Endothelial cell of umbilical vein (primary cell): Measurements from ENCODE around the gene PSMD3. TPM values are rescaled to one million over a fixed set of nuclear protein-coding genes. Genes with fewer than 3 reads are reported as not detected.

Experiments
- BruUV-seq: library from RNA; stranded (reverse); fragments of 400-500 nt; replicated peaks from 2 replicates; lab custom pipeline; 2021; lab: Mats Ljungman, UMichigan
- CTCF ChIA-PET: fragments of 300-600, 350-600 bp; sonication (Branson Sonifier 250); formaldehyde crosslinking; loops from one replicate; lab custom pipeline; 2021; ENCODE audit warnings: antibody characterized with exemption, inconsistent platforms; lab: Charles Lee
- POLR2A ChIA-PET: fragments of 300-600, 350-600 bp; sonication (Branson Sonifier 250); formaldehyde crosslinking; loops from one replicate; lab custom pipeline; 2021; ENCODE audit warnings: antibody characterized with exemption, inconsistent platforms; lab: Charles Lee
- DNase-seq: peaks from one replicate; pipeline ENCODE4 v3.0.0-alpha.2; 2011; ENCODE audit warnings: low read depth, low spot score
- FAIRE-seq: peaks from 2 replicates; lab custom pipeline; 2011; peaks lifted over from hg19 to GRCh38; lab: Jason Lieb, UNC
- H2AFZ ChIP-seq: 2 replicates; pipeline ENCODE4 v1.6.0; 2012; ENCODE audit warnings: low read depth, low read length, control low read depth, inconsistent platforms
- H3K27ac ChIP-seq: 2 replicates; pipeline ENCODE4 v1.5.1; 2011; ENCODE audit warnings: low read depth, mild to moderate bottlenecking, control low read depth, low read length, moderate library complexity; ENCODE audit not compliant: insufficient read depth
- H3K27me3 ChIP-seq, 2 experiments: 2 replicates each; pipeline versions ENCODE4 v1.6.0 to v1.6.1; 2011; ENCODE audit warnings: low read length in 2 of 2, mixed read lengths in 1 of 2; ENCODE audit not compliant: control insufficient read depth in 2 of 2, insufficient read depth in 2 of 2
- H3K36me3 ChIP-seq, 2 experiments: 2 replicates in 1 of 2; 3 replicates in 1 of 2; pipeline ENCODE4 v1.5.1; 2011; ENCODE audit warnings: low read length in 2 of 2, mild to moderate bottlenecking in 1 of 2, moderate library complexity in 1 of 2; ENCODE audit not compliant: control insufficient read depth in 2 of 2, insufficient read depth in 2 of 2; ENCODE audit errors: extremely low read depth in 1 of 2
- H3K4me1 ChIP-seq: 3 replicates; pipeline ENCODE4 v1.5.1; 2011; ENCODE audit warnings: mild to moderate bottlenecking, low read length; ENCODE audit not compliant: control insufficient read depth, insufficient read depth; ENCODE audit errors: extremely low read depth
- H3K4me2 ChIP-seq: 2 replicates; pipeline ENCODE4 v1.6.1; 2011; ENCODE audit warnings: low read length, control low read depth, mixed read lengths; ENCODE audit not compliant: insufficient read depth
- H3K4me3 ChIP-seq, 3 experiments: fragments of 200-600 bp in 1 of 3; sonication (generic), shearing (Covaris generic) in 1 of 3; replicated peaks in 1 of 3; 2 replicates each; pipeline ENCODE4 v1.5.1; 2011 to 2016; ENCODE audit warnings: control low read depth in 3 of 3, low read length in 3 of 3, mild to moderate bottlenecking in 2 of 3, inconsistent platforms in 1 of 3, low read depth in 1 of 3, moderate library complexity in 1 of 3; ENCODE audit not compliant: insufficient read depth in 1 of 3
- H3K79me2 ChIP-seq: 2 replicates; pipeline ENCODE4 v1.6.0; 2012; ENCODE audit warnings: low read length, inconsistent platforms; ENCODE audit not compliant: control insufficient read depth, insufficient read depth
- H3K9ac ChIP-seq: replicated peaks from 2 replicates; pipeline ENCODE3; 2011; ENCODE audit warnings: low read length, control low read depth; ENCODE audit not compliant: insufficient read depth; ENCODE audit errors: extremely low read depth
- H3K9me1 ChIP-seq: replicated peaks from 3 replicates; pipeline ENCODE4 v1.6.0; 2011; ENCODE audit warnings: mild to moderate bottlenecking, low read length; ENCODE audit not compliant: control insufficient read depth, insufficient read depth; ENCODE audit errors: extremely low read depth
- H3K9me3 ChIP-seq: replicated peaks from 2 replicates; pipeline ENCODE4 v1.5.1; 2012; ENCODE audit warnings: low read length, inconsistent platforms; ENCODE audit not compliant: control insufficient read depth, insufficient read depth
- H4K20me1 ChIP-seq: replicated peaks from 2 replicates; pipeline ENCODE3; 2011; ENCODE audit warnings: mild to moderate bottlenecking, low read length; ENCODE audit not compliant: control insufficient read depth, insufficient read depth; ENCODE audit errors: extremely low read depth
- CTCF ChIP-seq, 2 donors: IDR thresholded peaks; 1 replicate in 1 of 2; 2 replicates in 1 of 2; pipeline ENCODE4 v1.5.1; 2011; ENCODE audit warnings: low read length in 2 of 2, mild to moderate bottlenecking in 2 of 2, moderate library complexity in 2 of 2, control low read depth in 1 of 2, inconsistent platforms in 1 of 2, low read depth in 1 of 2; ENCODE audit not compliant: insufficient read depth in 1 of 2; ENCODE audit errors: extremely low read depth in 1 of 2
- EZH2 ChIP-seq: IDR thresholded peaks from 2 replicates; pipeline ENCODE4 v1.6.1; 2012; ENCODE audit warnings: borderline replicate concordance, low read depth, mild to moderate bottlenecking, moderate library complexity, low read length, inconsistent platforms; ENCODE audit not compliant: severe bottlenecking
- FOS ChIP-seq: IDR thresholded peaks from 2 replicates; pipeline ENCODE4 v1.6.1; 2011; ENCODE audit warnings: mild to moderate bottlenecking, low read length, moderate library complexity, borderline replicate concordance; ENCODE audit not compliant: insufficient read depth
- GATA2 ChIP-seq: IDR thresholded peaks from 2 replicates; pipeline ENCODE4 v1.7.0; 2011; ENCODE audit warnings: low read depth, mild to moderate bottlenecking, moderate library complexity, mixed read lengths, low read length; ENCODE audit not compliant: insufficient read length, insufficient read depth
- JUN ChIP-seq: IDR thresholded peaks from 2 replicates; pipeline ENCODE4 v1.6.1; 2011; ENCODE audit warnings: borderline replicate concordance, low read depth; ENCODE audit not compliant: insufficient read length, insufficient read depth
- MAX ChIP-seq: IDR thresholded peaks from 2 replicates; pipeline ENCODE4 v1.6.1; 2011; ENCODE audit not compliant: insufficient read depth, insufficient read length
- MYC ChIP-seq: IDR thresholded peaks from one replicate; pipeline ENCODE4 v1.6.1; 2011; ENCODE audit warnings: mild to moderate bottlenecking, low read depth, low read length
- POLR2A ChIP-seq: IDR thresholded peaks from 2 replicates; pipeline ENCODE4 v1.6.1; 2012; ENCODE audit warnings: low read depth, mild to moderate bottlenecking, control low read depth, low read length
- POLR2AphosphoS5 ChIP-seq: IDR thresholded peaks from 2 replicates; pipeline ENCODE4 v1.6.1; 2012; ENCODE audit warnings: low read depth, mild to moderate bottlenecking, control low read depth, low read length, moderate library complexity; ENCODE audit not compliant: insufficient read depth
- dilution Hi-C: fragments of 300-500 bp; cut with MboI; formaldehyde crosslinking; loops from one replicate; pipeline ENCODE4 v1.15.0; 2019; ENCODE audit warnings: low sequenced_read_pairs; ENCODE audit not compliant: extremely low pct_ligation_motif_present
- intact Hi-C: fragments of 100-400 bp; cut with micrococcal nuclease; formaldehyde crosslinking; loops from one replicate; pipeline ENCODE4 v1.10.0; 2022
- polyA plus RNA-seq, 4 experiments: library from polyadenylated mRNA; depleted of rRNA in 3 of 4; stranded (reverse) in 3 of 4; unstranded in 1 of 4; fragments of >200 nt; gene quantifications; 2 replicates each; pipeline versions ENCODE4 v1.2.1 to v1.2.3, GENCODE V29; 2011 to 2012; ENCODE audit warnings: missing spikeins in 1 of 4
- total RNA-seq: library from RNA; stranded (reverse); gene quantifications from 2 replicates; pipeline ENCODE4 v1.2.3, GENCODE V29; 2021

The PSMD3 gene
- total and polyA plus RNA-seq, 2 donors (not counting 3 experiments of a cell fraction or from before 2014, with no cell fraction given), result 120 to 136 TPM

- no peak for TF ChIP-seq MYC
- TF ChIP-seq POLR2AphosphoS5, result no peak
- no peak for TF ChIP-seq FOS
- TF ChIP-seq POLR2A, result no peak
- TF ChIP-seq JUN, result no peak
- TF ChIP-seq GATA2, result no peak
- TF ChIP-seq CTCF (IDR thresholded peaks at IDR 0.05; ENCODE audit: extremely low read depth in 1 of 2, insufficient read depth in 1 of 2, low read depth in 1 of 2, low read length in 2 of 2), result no peak
- no peak for TF ChIP-seq MAX
- no peak for TF ChIP-seq EZH2
- Histone ChIP-seq H4K20me1 (no peaks in the 10 kb centered on the region), H3K27ac (no peak overlapping the region), H3K9me3 (no peaks in the 10 kb centered on the region), H3K4me1 (peaks cover 15% of the 10 kb centered on the region), H3K9me1 (no peaks in the 10 kb centered on the region), H3K36me3 (no peaks in the 10 kb centered on the region), H3K27me3 (peaks cover 0 to 2% of the 10 kb centered on the region in 2 experiments), H2AFZ (no peak overlapping the region), H3K4me3 (no peak overlapping the region), H3K4me2 (no peak overlapping the region), H3K79me2 (no peaks in the 10 kb centered on the region), H3K9ac (no peak overlapping the region)
- CTCF ChIA-PET, result no interaction called here
- DNase-seq (no peak), FAIRE-seq (no peak)
- intact Hi-C loops (no loop called here), dilution Hi-C loops (no loop called here)
- BruUV-seq, result no TSS peak
- POLR2A ChIA-PET, result no interaction called here
Measured at GRCh38 chr17:39933912-39934311, 46.7 kb upstream of the PSMD3 start.
